ENCODE measurements around the gene MEF2D.
A peak's percentile ranks its signal among the peaks of the same experiment; 100 is the strongest.

MEF2D gene

DNA sequence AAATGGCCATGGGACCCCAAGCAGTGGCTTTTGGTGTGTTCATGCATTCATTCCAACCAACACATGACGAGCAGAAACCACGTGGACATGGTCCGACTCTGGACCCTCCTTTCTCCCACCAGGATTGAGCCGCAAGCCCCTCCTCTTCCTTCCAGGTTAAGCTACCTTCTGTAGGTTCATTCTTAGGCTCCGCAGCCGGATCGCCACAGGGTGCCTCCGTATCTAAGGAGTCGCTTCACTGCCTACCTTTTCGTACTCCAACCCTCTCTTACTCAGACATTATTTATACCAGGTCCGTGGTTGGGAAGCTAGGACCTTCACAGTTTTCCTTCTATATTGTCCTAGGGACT lies 67.9 kb downstream of the MEF2D start:
- Mint-ChIP-seq H3K9me3 (no peaks in the 10 kb centered on the region), H3K4me3 (no peak overlapping the region), H3K27ac (no peak overlapping the region), H3K27me3 (peaks cover 91% of the 10 kb centered on the region), H3K36me3 (ENCODE audit: low read depth) (no peaks in the 10 kb centered on the region), H3K4me1 (ENCODE audit: low read depth) (peaks cover 37% of the 10 kb centered on the region)

DNA sequence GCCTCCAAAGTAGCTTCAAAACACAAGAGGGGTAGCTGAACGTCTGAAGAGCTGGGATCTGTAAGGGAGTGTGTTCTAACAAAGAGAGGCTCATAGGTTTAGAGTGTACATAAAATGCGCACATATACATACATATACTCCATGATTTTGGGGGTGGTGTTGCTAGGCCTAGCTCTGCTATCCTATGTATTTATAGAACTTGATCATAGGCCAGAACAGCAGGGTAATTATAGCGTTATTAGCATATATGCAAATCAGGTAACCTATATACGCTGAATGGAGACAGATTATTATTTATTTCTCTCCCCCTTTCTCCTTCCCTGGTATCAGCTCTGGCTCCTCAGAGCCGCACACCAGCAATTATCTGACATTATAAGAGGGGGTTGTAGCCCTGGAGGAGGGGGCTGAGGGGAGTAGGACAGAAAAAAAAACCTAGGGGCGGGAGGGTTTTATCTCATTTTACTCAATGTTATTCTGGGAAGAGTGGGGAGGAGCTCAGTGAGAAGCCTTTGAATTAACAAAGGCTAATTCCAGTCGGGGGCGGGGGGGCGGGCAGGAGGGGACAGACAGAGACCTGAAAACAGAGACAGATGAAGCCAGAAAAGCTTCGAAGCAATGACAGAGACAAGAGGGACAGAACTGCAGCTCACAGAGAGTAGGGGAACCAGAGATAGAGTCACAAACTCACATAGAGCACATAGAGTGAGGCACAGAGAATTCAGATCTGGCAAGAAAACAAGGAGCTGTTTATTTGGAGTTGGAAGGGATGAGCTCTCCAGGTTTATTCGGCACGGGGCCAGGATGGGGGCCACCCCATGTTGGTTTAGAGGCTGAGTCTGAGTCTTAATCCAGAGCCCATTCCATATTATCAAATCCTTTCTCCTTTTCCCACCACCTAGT lies 68.6 kb downstream of the MEF2D start:
- Mint-ChIP-seq H3K9me3 (no peaks in the 10 kb centered on the region), H3K27ac (no peak overlapping the region), H3K4me1 (ENCODE audit: low read depth) (peaks cover 32% of the 10 kb centered on the region), H3K36me3 (ENCODE audit: low read depth) (no peaks in the 10 kb centered on the region), H3K4me3 (no peak overlapping the region), H3K27me3 (peaks cover 91% of the 10 kb centered on the region)

DNA sequence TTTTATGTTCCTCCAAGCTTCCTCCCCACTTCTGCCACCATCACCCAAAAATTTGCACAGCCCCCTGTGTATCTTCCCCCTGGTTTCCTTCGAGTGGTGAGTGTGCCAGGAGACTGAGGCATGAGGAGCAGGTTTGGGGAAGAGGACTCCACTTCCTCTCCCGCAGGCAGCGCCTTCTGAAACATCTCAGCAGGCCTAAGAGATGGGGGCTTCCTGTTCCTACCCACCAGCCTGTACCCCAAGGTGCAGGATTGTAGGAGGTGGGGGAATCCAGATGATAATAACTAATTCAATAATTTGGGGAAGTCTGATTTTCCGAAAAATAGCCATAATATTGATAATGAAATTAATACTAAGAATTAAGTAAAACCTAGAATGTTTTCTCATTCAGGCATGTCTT lies 69.2 kb downstream of the MEF2D start:
- Mint-ChIP-seq H3K4me3 (no peak overlapping the region), H3K27me3 (peaks cover 92% of the 10 kb centered on the region), H3K9me3 (no peaks in the 10 kb centered on the region), H3K4me1 (ENCODE audit: low read depth) (peaks cover 27% of the 10 kb centered on the region), H3K36me3 (ENCODE audit: low read depth) (no peaks in the 10 kb centered on the region), H3K27ac (no peak overlapping the region)

DNA sequence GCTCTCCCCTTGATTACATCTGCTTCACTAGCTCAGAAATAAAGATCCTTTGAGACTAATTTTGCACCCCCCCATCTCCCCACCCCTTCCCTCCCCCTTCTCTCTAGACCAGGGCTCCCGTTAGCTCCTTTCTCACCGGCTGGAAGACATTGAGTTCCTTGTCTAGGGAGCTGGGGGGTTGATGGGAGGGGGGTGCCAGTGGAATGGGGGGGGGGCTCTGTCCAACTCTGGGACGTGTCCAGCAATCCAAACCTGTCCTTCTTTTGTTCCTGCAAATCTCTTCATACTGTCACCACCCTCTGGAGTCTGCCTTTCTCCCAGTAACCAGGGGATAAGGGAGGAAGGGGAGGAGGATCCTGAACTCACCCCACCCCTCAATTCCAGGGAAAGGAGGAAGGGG lies 69.7 kb downstream of the MEF2D start:
- no peaks in the 10 kb centered on the region for H3K36me3 Mint-ChIP-seq (ENCODE audit: low read depth)
- peaks cover 95% of the 10 kb centered on the region for H3K27me3 Mint-ChIP-seq
- H3K4me1 Mint-ChIP-seq (ENCODE audit: low read depth) = peaks cover 25% of the 10 kb centered on the region
- H3K9me3 Mint-ChIP-seq = no peaks in the 10 kb centered on the region
- no peak overlapping the region for H3K4me3 Mint-ChIP-seq
- H3K27ac Mint-ChIP-seq = no peak overlapping the region

DNA sequence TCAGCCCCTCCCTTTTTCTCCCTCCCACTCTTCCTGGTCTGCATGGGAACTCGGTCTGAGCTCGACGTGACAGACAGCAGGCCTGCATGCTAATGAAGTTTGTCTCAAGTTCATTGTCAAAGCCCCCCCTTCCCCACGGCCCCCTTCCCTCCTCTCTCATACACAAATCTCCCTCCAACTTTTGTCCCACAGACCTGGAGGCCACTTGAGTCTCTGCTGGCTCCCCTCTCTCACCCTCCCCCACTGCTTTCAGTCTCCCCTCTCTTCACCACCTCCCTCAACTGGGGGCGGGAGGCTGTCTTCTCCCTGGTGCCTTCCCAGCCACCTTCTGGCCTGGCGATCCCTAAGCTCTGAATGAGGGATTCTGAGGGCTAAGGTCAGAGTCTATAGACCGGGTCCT lies 70.3 kb downstream of the MEF2D start:
- H3K36me3 Mint-ChIP-seq (ENCODE audit: low read depth) = no peaks in the 10 kb centered on the region
- no peak overlapping the region for H3K4me3 Mint-ChIP-seq
- peaks cover 22% of the 10 kb centered on the region for H3K4me1 Mint-ChIP-seq (ENCODE audit: low read depth)
- no peak overlapping the region for H3K27ac Mint-ChIP-seq
- no peaks in the 10 kb centered on the region for H3K9me3 Mint-ChIP-seq
- H3K27me3 Mint-ChIP-seq = peaks cover 97% of the 10 kb centered on the region

DNA sequence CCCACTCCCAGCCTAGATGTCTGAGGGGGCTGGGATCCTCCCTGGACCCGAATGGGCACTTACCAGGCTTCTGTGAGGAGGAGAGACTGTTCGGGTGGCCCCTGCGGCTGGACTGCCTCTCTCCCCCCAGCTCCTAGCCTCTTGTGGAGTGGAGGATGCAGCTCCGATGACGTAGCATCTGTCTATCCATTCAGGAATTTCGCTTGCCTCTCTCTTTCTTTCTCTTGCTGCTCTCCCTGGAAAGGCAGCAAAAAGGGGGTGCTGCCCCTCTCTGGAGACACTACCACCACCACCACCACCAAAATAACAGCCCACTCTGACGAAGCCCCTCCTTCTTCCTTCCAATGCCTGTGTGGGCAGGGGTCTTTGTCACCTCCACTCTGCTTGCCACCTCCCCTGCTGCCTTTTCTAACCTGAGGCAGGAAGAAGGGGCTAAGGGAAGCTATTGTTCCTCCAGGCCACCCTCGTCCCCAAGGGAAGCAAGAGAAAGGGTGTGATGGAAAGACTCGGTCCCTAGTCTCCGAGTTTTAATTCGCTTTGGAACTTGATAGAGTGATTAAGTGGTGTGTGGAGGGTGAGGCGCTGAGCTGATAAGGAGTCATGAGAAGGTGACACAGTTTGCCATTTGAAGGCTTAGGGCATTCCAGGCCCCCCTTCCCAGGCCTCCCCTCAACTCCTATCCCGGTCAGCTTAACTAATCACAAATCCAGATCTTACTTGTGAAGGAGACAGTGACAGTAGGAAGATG lies 71.1 kb downstream of the MEF2D start:
- Mint-ChIP-seq H3K4me3 (no peak overlapping the region), H3K27me3 (peaks cover 96% of the 10 kb centered on the region), H3K4me1 (ENCODE audit: low read depth) (peaks cover 18% of the 10 kb centered on the region), H3K27ac (no peak overlapping the region), H3K9me3 (no peaks in the 10 kb centered on the region), H3K36me3 (ENCODE audit: low read depth) (no peaks in the 10 kb centered on the region)

DNA sequence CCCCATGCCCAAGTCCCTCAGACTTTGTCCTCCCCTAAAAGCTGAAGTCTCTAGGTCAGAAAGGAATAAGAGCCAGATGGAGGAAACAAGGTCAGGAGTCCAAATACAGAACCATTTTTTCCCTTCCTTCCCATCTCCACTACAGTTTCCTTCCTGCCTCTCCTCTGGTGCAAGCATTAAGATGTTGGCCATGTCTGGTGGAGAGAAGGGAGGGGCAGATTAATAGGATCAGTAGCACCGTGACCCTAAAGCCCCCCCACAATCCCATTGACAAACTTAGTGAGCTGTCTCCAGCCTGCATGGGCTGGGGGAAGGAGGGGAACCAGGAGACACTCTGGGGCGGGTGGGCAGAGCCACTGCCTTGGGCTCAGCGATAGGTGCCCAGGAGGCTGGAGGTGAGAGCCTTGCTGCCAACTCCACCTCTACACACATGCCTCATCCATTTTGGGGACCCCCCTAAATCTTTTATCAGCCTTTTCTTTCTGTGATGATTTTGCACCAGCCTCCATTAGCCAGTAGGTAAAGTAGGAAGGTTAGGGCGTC lies 71.8 kb downstream of the MEF2D start:
- Mint-ChIP-seq H3K27ac (no peak overlapping the region), H3K4me1 (ENCODE audit: low read depth) (peaks cover 16% of the 10 kb centered on the region), H3K36me3 (ENCODE audit: low read depth) (no peaks in the 10 kb centered on the region), H3K4me3 (no peak overlapping the region), H3K27me3 (peaks cover 96% of the 10 kb centered on the region), H3K9me3 (no peaks in the 10 kb centered on the region)

DNA sequence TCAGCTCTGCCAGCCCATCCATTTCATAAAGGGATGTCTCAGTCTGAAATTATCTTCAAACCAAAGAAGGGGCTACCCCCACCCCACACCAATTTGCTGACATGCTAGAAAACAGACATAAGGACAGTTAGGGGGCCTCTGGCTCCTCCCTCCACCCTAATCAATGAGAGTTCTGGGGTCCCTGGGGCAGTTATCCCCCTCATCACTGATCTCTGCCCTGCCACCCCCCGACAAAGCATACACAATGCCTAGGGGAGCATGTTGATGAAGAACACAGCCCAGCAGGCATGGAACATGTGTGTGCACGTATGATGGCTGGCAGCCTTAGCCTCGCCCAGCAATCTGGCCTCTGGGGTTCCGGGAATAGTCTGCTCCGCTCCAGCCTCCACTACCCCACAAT lies 72.6 kb downstream of the MEF2D start:
- H3K4me3 Mint-ChIP-seq = no peak overlapping the region
- H3K27me3 Mint-ChIP-seq = peaks cover 96% of the 10 kb centered on the region
- H3K9me3 Mint-ChIP-seq = no peaks in the 10 kb centered on the region
- H3K36me3 Mint-ChIP-seq (ENCODE audit: low read depth) = no peaks in the 10 kb centered on the region
- H3K27ac Mint-ChIP-seq = no peak overlapping the region
- peaks cover 8% of the 10 kb centered on the region for H3K4me1 Mint-ChIP-seq (ENCODE audit: low read depth)

DNA sequence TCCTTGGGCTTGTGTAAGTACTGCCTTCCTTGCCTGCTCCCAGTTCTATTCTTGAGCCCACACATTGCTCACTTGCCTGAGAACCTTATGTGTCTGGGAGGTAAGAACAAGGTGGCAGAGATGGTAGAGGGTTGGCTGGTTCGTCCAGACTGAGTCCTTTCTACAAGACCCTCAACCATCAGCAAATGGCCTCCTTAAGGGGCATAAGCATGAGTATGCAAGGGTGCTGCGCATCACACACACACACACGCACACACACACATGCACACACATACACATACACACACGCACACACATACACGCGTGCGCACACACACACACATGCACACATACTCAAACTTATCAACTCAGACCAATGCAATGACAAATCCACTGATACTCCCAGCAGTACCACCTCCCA lies 74.6 kb downstream of the MEF2D start:
- H3K36me3 Mint-ChIP-seq (ENCODE audit: low read depth) = no peaks in the 10 kb centered on the region
- H3K27ac Mint-ChIP-seq = no peak overlapping the region
- H3K4me1 Mint-ChIP-seq (ENCODE audit: low read depth) = peaks cover 25% of the 10 kb centered on the region
- H3K4me3 Mint-ChIP-seq = no peak overlapping the region
- no peaks in the 10 kb centered on the region for H3K9me3 Mint-ChIP-seq
- H3K27me3 Mint-ChIP-seq = peaks cover 92% of the 10 kb centered on the region

DNA sequence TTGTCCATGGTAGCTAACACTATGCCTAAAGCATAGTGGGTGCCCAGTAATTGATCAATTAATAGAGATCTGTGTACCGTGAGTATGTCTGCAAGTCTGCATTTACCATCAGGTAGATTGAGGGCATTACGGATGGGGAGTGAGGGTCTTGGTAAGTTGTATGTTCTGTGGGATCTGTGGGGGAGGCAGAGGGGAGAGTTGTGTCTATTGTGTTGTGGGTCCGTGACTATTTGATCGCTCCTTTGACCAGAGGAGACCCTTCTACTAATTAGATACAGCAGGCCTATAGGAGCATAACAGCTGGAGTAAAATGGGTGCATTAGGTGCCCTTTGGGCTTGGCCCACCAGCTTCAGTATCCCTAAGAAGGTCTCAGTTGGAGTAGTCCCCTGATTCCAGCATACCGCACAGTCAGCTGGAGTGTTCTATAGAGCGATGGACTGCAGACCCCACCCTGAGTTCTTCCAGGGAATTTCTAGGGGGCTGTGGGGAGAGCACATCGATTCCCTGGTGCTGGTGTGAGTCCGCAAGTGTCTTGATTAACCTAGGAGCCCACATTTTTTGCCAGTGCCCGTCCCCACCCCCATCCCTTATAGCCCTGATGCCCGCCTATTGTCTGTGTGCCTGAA lies 75.7 kb downstream of the MEF2D start:
- peaks cover 94% of the 10 kb centered on the region for H3K27me3 Mint-ChIP-seq

DNA sequence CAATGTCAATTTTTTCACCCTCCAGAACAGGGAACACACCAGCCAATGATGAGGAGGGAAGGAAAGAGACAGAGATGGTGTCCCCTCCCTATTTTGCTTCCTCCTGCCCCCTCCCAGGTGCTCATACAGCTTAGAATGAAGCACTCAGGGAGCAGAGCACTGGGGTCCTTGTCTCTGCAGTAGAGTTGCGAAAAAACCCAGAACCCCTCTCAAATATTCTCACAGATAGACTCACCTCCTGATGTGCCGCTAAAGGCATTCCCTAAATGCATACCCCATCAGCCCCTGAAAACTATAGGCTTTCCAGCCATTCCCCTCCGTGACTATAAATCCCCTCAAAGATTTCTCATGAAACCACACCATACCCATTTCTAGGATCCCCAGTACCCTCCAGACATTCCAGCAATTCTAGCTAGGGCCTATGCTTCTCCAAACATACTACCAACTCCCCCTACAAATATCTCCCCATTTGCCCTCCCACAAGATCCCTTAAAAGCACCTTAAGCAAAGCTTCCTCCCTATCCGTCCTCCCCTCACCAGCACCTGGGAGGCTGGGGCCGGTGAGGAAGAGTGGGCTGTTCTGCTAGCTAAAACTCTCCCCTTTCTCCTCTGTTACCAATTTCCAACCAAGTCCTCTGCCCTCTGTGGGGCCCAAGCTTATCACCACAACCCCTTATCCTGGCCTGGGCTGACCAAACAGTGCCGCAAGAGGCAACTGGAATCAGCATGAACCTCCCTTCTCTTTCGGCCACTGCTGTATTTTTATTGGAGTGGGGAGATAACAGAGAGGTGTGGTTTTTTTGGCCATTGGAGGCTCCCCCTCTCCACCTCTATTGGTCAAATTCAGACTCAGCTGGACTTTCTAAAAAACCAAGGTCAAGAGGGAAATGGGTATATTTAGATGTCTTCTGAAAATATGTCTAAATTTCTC lies 76.9 kb downstream of the MEF2D start:
- Mint-ChIP-seq H3K27ac (no peak overlapping the region), H3K4me1 (ENCODE audit: low read depth) (peaks cover 32% of the 10 kb centered on the region), H3K9me3 (no peaks in the 10 kb centered on the region), H3K4me3 (no peak overlapping the region), H3K36me3 (ENCODE audit: low read depth) (no peaks in the 10 kb centered on the region), H3K27me3 (peaks cover 94% of the 10 kb centered on the region)

More for the DNA sequence above, 75.7 kb downstream of the MEF2D start:
- no peaks in the 10 kb centered on the region for H3K9me3 Mint-ChIP-seq
- H3K4me1 Mint-ChIP-seq (ENCODE audit: low read depth) = peaks cover 33% of the 10 kb centered on the region
- H3K36me3 Mint-ChIP-seq (ENCODE audit: low read depth) = no peaks in the 10 kb centered on the region
- H3K4me3 Mint-ChIP-seq = no peak overlapping the region
- H3K27ac Mint-ChIP-seq = no peak overlapping the region

DNA sequence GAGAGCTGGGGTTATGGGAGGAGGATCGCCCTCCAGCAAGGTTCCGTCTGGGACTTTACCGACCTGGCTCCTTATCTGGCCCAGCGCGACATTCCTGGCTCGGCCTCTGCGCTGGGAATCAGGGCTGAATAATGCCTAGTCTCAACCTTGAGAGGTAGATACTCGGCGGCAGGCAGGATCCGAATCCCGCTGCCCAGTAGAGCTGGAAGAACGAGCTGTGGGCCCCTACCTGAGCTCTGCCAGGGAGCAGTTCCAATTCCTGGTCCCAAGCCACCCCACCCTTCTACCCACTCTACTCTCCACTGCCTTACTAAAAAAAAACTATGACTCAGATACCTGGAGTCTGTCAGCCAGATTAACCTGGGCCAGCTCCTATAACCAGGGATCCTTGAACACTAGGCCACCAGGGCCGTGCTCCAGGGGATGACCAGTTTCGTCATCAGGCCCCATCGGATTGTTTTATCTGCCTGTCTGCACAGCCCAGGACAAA lies 77.9 kb downstream of the MEF2D start:
- Mint-ChIP-seq H3K4me1 (ENCODE audit: low read depth) (peaks cover 32% of the 10 kb centered on the region), H3K9me3 (no peaks in the 10 kb centered on the region), H3K4me3 (no peak overlapping the region), H3K27me3 (peaks cover 94% of the 10 kb centered on the region), H3K27ac (no peak overlapping the region), H3K36me3 (ENCODE audit: low read depth) (no peaks in the 10 kb centered on the region)

DNA sequence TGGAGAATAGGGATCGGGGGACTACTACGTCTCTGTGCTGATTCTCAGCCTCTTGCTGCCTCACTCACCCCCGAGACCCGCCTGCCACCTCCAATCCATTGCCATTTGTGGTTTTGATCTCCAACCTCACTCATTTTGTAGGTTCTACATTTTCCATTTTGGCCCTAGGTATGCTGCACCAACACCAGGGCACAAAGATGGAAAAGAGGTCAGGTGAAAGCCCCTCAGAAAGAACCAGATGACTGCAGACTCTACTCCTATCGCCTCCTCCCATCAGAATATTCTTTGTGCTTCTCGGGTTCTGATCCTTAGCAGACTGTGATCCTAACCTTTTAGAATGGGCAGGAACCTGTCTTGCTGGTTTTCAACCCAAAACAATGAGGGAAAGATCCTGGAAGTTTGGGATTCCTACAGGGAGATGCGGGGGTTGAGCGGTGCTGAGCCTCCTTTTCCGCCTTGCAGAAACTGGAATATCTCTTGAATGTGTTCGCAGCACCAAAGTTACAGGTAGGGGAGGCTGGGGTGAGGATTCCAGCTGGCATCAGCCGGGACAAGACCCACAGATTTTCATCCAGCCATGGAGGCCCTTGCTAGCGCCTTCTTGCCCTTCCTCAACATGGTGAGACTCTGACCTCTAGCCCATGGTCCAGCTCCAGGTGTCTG lies 78.5 kb downstream of the MEF2D start:
- peaks cover 94% of the 10 kb centered on the region for H3K27me3 Mint-ChIP-seq

More for the DNA sequence above, 78.5 kb downstream of the MEF2D start:
- Mint-ChIP-seq H3K9me3 (no peaks in the 10 kb centered on the region), H3K4me1 (ENCODE audit: low read depth) (peaks cover 32% of the 10 kb centered on the region), H3K36me3 (ENCODE audit: low read depth) (no peaks in the 10 kb centered on the region), H3K27ac (peak overlapping the region; percentile 5), H3K4me3 (peak overlapping the region; percentile 59)
